Sigmoid colon (tissue), 3 donors: ENCODE data around the gene MRTFB.

Experiments
- CTCF ChIP-seq, 4 experiments: fragments of 450-650 bp in 3 of 4; fragments of 200-600 bp in 1 of 4; IDR thresholded peaks; one replicate each; pipeline ENCODE4 v1.5.1; 2016 to 2019; ENCODE audit warnings: antibody characterized with exemption in 4 of 4, mild to moderate bottlenecking in 3 of 4, moderate library complexity in 2 of 4
- POLR2A ChIP-seq, 2 donors: fragments of 450-650 bp; IDR thresholded peaks; one replicate each; pipeline ENCODE4 v1.6.1; 2016; ENCODE audit warnings: antibody characterized with exemption in 2 of 2, mild to moderate bottlenecking in 2 of 2, moderate library complexity in 2 of 2

GRCh38 chr16:14071576-14072271 is 605 bp downstream of the MRTFB start:
- no peak for TF ChIP-seq CTCF (IDR thresholded peaks at IDR 0.05)
- no peak for TF ChIP-seq POLR2A (IDR thresholded peaks at IDR 0.05)
